Astrocyte (in vitro differentiated cells and primary cell): ENCODE data around the gene DELE1. TPM values are rescaled to one million over a fixed set of nuclear protein-coding genes. Genes with fewer than 3 reads are reported as not detected.

ENCODE experiments used
- DNase-seq: peaks from one replicate; pipeline ENCODE4 v3.0.0-alpha.2; 2010; ENCODE audit warnings: low read depth
- FAIRE-seq: peaks from 2 replicates; lab custom pipeline; 2011; peaks lifted over from hg19 to GRCh38; lab: Jason Lieb, UNC
- H2AFZ ChIP-seq: 2 replicates; pipeline ENCODE4 v1.6.0; 2012; ENCODE audit warnings: low read depth, low read length, inconsistent platforms
- H3K27ac ChIP-seq: 2 replicates; pipeline ENCODE4 v1.5.1; 2011; ENCODE audit warnings: low read depth, low read length, inconsistent platforms
- H3K27me3 ChIP-seq: 2 replicates; pipeline ENCODE4 v1.6.0; 2011; ENCODE audit warnings: low read length, inconsistent platforms; ENCODE audit not compliant: insufficient read depth
- H3K36me3 ChIP-seq: 2 replicates; pipeline ENCODE4 v1.5.1; 2011; ENCODE audit warnings: low read length, inconsistent platforms; ENCODE audit not compliant: insufficient read depth
- H3K4me1 ChIP-seq: 2 replicates; pipeline ENCODE4 v1.5.1; 2011; ENCODE audit warnings: low read length, inconsistent platforms; ENCODE audit not compliant: insufficient read depth
- H3K4me2 ChIP-seq: 2 replicates; pipeline ENCODE4 v1.6.0; 2012; ENCODE audit warnings: low read length, inconsistent platforms
- H3K4me3 ChIP-seq: 2 replicates; pipeline ENCODE4 v1.5.1; 2011; ENCODE audit warnings: low read depth, mild to moderate bottlenecking, low read length, inconsistent platforms; ENCODE audit not compliant: insufficient read depth
- H3K79me2 ChIP-seq: 2 replicates; pipeline ENCODE4 v1.6.0; 2012; ENCODE audit warnings: mild to moderate bottlenecking, low read length, inconsistent platforms; ENCODE audit not compliant: insufficient read depth
- H3K9ac ChIP-seq: 2 replicates; pipeline ENCODE4 v1.6.0; 2012; ENCODE audit warnings: mild to moderate bottlenecking, low read length, inconsistent platforms
- H3K9me3 ChIP-seq: 2 replicates; pipeline ENCODE4 v1.5.1; 2012; ENCODE audit warnings: low read depth, mild to moderate bottlenecking, low read length, inconsistent platforms; ENCODE audit not compliant: insufficient read depth
- H4K20me1 ChIP-seq: 2 replicates; pipeline ENCODE4 v1.6.0; 2012; ENCODE audit warnings: low read length, inconsistent platforms; ENCODE audit not compliant: insufficient read depth
- H3K27ac Mint-ChIP-seq: one replicate; pipeline ENCODE4 v1.8.0; 2021; ENCODE audit warnings: mild to moderate bottlenecking, mixed read lengths; ENCODE audit not compliant: unreplicated experiment
- H3K27me3 Mint-ChIP-seq: one replicate; pipeline ENCODE4 v1.8.0; 2021; ENCODE audit warnings: low read depth, mixed read lengths; ENCODE audit not compliant: unreplicated experiment
- H3K36me3 Mint-ChIP-seq: one replicate; pipeline ENCODE4 v1.8.0; 2021; ENCODE audit warnings: low read depth, mixed read lengths; ENCODE audit not compliant: unreplicated experiment
- H3K4me1 Mint-ChIP-seq: one replicate; pipeline ENCODE4 v1.8.0; 2021; ENCODE audit warnings: low read depth, mixed read lengths; ENCODE audit not compliant: unreplicated experiment
- H3K4me3 Mint-ChIP-seq: one replicate; pipeline ENCODE4 v1.8.0; 2021; ENCODE audit warnings: mild to moderate bottlenecking, moderate library complexity, mixed read lengths; ENCODE audit not compliant: unreplicated experiment
- H3K9me3 Mint-ChIP-seq: one replicate; pipeline ENCODE4 v1.8.0; 2021; ENCODE audit warnings: mild to moderate bottlenecking, mixed read lengths; ENCODE audit not compliant: unreplicated experiment
- CTCF ChIP-seq: IDR thresholded peaks from 2 replicates; pipeline ENCODE4 v1.5.1; 2011; ENCODE audit warnings: low read depth, mild to moderate bottlenecking, inconsistent platforms, low read length, moderate library complexity; ENCODE audit not compliant: insufficient read depth
- EZH2 ChIP-seq: IDR thresholded peaks from 2 replicates; pipeline ENCODE4 v1.6.1; 2012; ENCODE audit warnings: mild to moderate bottlenecking, low read length, inconsistent platforms; ENCODE audit not compliant: insufficient read depth
- total RNA-seq: library from RNA; stranded (reverse); gene quantifications from 2 replicates; pipeline ENCODE4 v1.2.1, GENCODE V29; 2021

The DELE1 gene
- total RNA-seq, 1 donor from 2014 or later, result 37.6 TPM

GRCh38 chr5:141914797-141915196 lies 8.9 kb upstream of the DELE1 start:
- H4K20me1 ChIP-seq, result no peaks in the 10 kb centered on the region
- TF ChIP-seq CTCF, result no peak
- no peak for TF ChIP-seq EZH2
- Mint-ChIP-seq H3K27ac (no peak overlapping the region), H3K36me3 (no peaks in the 10 kb centered on the region), H3K9me3 (no peaks in the 10 kb centered on the region), H3K4me3 (peak overlapping the region; percentile 17), H3K4me1 (no peaks in the 10 kb centered on the region), H3K27me3 (peaks cover 41% of the 10 kb centered on the region)
- no peak for DNase-seq
- H3K9ac ChIP-seq, result no peak overlapping the region
- no peaks in the 10 kb centered on the region for H3K9me3 ChIP-seq
- no peak overlapping the region for H3K4me3 ChIP-seq
- H3K27ac ChIP-seq, result no peak overlapping the region
- no peak for FAIRE-seq
- no peak overlapping the region for H3K4me2 ChIP-seq
- no peak overlapping the region for H2AFZ ChIP-seq
- H3K27me3 ChIP-seq, result peaks cover 22% of the 10 kb centered on the region
- H3K4me1 ChIP-seq, result peaks cover 4% of the 10 kb centered on the region
- H3K79me2 ChIP-seq, result no peaks in the 10 kb centered on the region
- H3K36me3 ChIP-seq, result no peaks in the 10 kb centered on the region

- no peak overlapping the region for H3K9ac ChIP-seq
- H3K79me2 ChIP-seq, result no peaks in the 10 kb centered on the region
- Mint-ChIP-seq H3K9me3 (no peaks in the 10 kb centered on the region), H3K36me3 (no peaks in the 10 kb centered on the region), H3K27me3 (peaks cover 41% of the 10 kb centered on the region), H3K27ac (no peak overlapping the region), H3K4me1 (no peaks in the 10 kb centered on the region), H3K4me3 (no peak overlapping the region)
- H3K27me3 ChIP-seq, result peaks cover 22% of the 10 kb centered on the region
- H3K27ac ChIP-seq, result no peak overlapping the region
- H3K9me3 ChIP-seq, result no peaks in the 10 kb centered on the region
- no peak overlapping the region for H3K4me2 ChIP-seq
- H3K4me1 ChIP-seq, result peaks cover 4% of the 10 kb centered on the region
- no peaks in the 10 kb centered on the region for H4K20me1 ChIP-seq
- FAIRE-seq (no peak), DNase-seq (no peak)
- TF ChIP-seq CTCF (no peak), EZH2 (no peak)
- H2AFZ ChIP-seq, result no peak overlapping the region
- no peak overlapping the region for H3K4me3 ChIP-seq
- no peaks in the 10 kb centered on the region for H3K36me3 ChIP-seq
Measured at GRCh38 chr5:141915881-141916336, 7.8 kb upstream of the DELE1 start.

GRCh38 chr5:141916522-141916921 lies 7.1 kb upstream of the DELE1 start:
- Mint-ChIP-seq H3K4me3 (no peak overlapping the region), H3K4me1 (no peaks in the 10 kb centered on the region), H3K27ac (no peak overlapping the region), H3K9me3 (no peaks in the 10 kb centered on the region), H3K36me3 (no peaks in the 10 kb centered on the region), H3K27me3 (peaks cover 41% of the 10 kb centered on the region)
- TF ChIP-seq CTCF (no peak), EZH2 (no peak)
- Histone ChIP-seq H3K9ac (no peak overlapping the region), H3K27me3 (peaks cover 22% of the 10 kb centered on the region), H3K27ac (no peak overlapping the region), H3K36me3 (no peaks in the 10 kb centered on the region), H3K4me1 (peaks cover 4% of the 10 kb centered on the region), H4K20me1 (no peaks in the 10 kb centered on the region), H3K4me2 (no peak overlapping the region), H3K9me3 (no peaks in the 10 kb centered on the region), H2AFZ (no peak overlapping the region), H3K79me2 (no peaks in the 10 kb centered on the region), H3K4me3 (no peak overlapping the region)
- FAIRE-seq (no peak), DNase-seq (no peak)
